ENCODE data around the gene LKAAEAR1. TPM values are rescaled to one million over a fixed set of nuclear protein-coding genes. Genes with fewer than 3 reads are reported as not detected.

Gene LKAAEAR1
- polyA plus RNA-seq, 1 donor (not counting 4 experiments of a cell fraction or from before 2014, with no cell fraction given), result not detected

DNA sequence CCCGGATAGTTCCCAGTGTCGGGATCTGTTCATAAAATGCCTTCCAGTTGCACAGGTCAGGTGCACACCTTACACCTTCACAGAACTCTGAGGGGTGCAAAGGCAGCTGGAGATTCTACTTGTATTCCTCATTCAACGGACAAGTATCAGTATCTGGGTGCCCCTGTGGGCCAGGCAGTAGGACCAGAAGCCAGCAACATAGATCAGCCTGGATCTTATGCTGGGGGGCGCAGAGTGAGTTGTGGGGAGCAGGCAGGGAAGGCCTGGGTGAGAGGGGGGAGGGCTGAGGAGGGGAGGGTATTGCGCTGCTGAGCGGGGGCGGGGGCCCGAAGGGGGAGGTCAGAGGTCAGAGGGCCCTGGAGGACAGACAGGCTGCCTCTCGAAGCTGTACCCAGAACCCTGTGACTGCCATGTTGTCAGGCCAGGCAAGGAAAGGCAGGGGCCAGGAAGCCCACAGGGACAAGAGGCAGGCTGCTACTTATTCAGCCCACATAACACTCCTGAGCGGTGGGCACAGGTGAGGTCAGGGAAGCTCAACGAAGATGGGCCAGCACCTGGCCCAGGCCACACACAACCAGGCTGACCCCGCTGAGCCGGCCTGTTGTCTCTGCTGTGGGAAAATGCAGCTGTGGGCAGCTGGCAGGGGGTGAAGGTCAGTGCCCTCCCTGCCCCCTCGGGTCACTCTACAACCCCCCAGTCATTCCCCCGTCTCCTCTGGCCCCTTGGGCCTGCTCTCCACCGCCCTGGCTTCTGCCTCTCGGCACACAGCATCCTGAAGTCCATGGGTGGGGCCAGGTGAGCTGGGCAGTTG, 3.2 kb downstream of the LKAAEAR1 start:
- FAIRE-seq, result no peak
- dilution Hi-C loops (cut with MboI; ENCODE audit: extremely low pct_ligation_motif_present, low sequenced_read_pairs), result no loop called here
- H3K9ac ChIP-seq (ENCODE audit: control insufficient read depth, extremely low read depth, insufficient read depth, low read length), result no peak overlapping the region

DNA sequence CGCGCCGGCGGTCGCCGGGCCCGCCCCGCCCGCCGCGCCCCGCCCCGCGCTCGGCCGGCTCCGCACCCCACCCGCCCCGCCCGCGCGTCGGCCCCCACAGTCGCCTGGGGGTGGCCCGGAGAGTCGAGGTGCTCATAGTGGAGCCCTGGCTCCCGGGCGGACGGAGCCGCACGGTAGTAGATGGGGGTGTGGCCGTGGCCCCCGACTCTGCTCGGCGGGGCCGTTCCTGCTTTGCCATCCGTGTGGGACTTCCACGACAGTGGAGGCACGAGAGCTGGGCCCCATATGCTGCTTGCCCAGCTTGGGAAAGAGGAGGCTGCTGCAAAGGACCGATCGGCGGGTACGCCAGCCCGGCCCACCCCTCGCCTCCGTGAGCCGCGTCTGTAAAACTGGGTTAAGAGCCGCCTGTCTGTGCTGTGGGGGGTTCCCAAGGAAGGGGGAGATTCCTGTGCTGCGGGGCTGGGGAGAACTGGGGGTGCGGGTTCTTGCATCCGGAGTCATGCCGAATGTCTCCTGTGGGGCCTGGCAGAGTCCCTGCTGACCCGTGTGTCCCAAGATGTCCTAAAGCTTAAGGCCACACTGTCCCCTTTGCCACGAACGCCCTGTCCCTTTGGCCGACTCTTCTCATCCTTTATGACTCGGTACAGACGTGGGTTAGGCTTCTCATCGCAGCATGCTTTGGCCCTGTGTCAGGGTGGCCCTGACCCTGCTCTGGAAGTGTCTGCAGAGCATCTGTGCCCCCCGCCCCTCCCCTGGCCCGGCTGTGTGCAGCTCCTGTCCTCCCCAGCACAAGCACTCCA, 4.0 kb downstream of the LKAAEAR1 start, which contains the start of gene OPRL1:
Gene OPRL1 (plus strand): TSS at position 70 of the 800 bp plus-strand sequence. CDS start 12,639 bp downstream, outside the sequence.
- TF ChIP-seq, protein P1, sequence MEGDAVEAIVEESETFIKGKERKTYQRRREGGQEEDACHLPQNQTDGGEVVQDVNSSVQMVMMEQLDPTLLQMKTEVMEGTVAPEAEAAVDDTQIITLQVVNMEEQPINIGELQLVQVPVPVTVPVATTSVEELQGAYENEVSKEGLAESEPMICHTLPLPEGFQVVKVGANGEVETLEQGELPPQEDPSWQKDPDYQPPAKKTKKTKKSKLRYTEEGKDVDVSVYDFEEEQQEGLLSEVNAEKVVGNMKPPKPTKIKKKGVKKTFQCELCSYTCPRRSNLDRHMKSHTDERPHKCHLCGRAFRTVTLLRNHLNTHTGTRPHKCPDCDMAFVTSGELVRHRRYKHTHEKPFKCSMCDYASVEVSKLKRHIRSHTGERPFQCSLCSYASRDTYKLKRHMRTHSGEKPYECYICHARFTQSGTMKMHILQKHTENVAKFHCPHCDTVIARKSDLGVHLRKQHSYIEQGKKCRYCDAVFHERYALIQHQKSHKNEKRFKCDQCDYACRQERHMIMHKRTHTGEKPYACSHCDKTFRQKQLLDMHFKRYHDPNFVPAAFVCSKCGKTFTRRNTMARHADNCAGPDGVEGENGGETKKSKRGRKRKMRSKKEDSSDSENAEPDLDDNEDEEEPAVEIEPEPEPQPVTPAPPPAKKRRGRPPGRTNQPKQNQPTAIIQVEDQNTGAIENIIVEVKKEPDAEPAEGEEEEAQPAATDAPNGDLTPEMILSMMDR (optimal IDR thresholded peaks at IDR 0.05 in 1 of 3, IDR thresholded peaks at IDR 0.05 in 1 of 3, conservative IDR thresholded peaks at IDR 0.05 in 1 of 3; ENCODE audit: extremely low read depth in 1 of 3, insufficient read depth in 2 of 3, low read length in 3 of 3), result no peak
- peak; percentile 41 for TF ChIP-seq EZH2 (IDR thresholded peaks at IDR 0.05; ENCODE audit: low read length)
- peaks cover 2% of the 10 kb centered on the region for H3K79me2 ChIP-seq (ENCODE audit: control insufficient read depth, insufficient read depth, low read length)
- H3K4me3 ChIP-seq (ENCODE audit: control insufficient read depth in 2 of 3, extremely low read depth in 1 of 3, insufficient read depth in 2 of 3, low read depth in 1 of 3, low read length in 3 of 3), result peak within 1 kb of the TSS; percentile 78 to 93 (median 79)
- no peaks in the 10 kb centered on the region for H3K9me1 ChIP-seq (ENCODE audit: control insufficient read depth, extremely low read depth, insufficient read depth, low read length)
- H3K4me2 ChIP-seq (ENCODE audit: control insufficient read depth, extremely low read depth, insufficient read depth, low read depth, low read length), result peak within 1 kb of the TSS; percentile 97
- no peak for DNase-seq (ENCODE audit: low read depth, low spot score)
- dilution Hi-C loops (cut with MboI; ENCODE audit: extremely low pct_ligation_motif_present, low sequenced_read_pairs), result no loop called here
- no peaks in the 10 kb centered on the region for H3K9me3 ChIP-seq (ENCODE audit: control insufficient read depth, low read depth, low read length)
- H3K9ac ChIP-seq (ENCODE audit: control insufficient read depth, extremely low read depth, insufficient read depth, low read length), result peak within 1 kb of the TSS; percentile 72
- H3K27me3 ChIP-seq (ENCODE audit: control insufficient read depth, extremely low read depth, insufficient read depth, low read length), result peaks cover 33% of the 10 kb centered on the region
- peak within 1 kb of the TSS; percentile 30 for H2AFZ ChIP-seq (ENCODE audit: control insufficient read depth, low read length)
- no peak within 1 kb of the TSS for H3K27ac ChIP-seq (ENCODE audit: control insufficient read depth, insufficient read depth, low read length)
- no peak for FAIRE-seq
- H3K4me1 ChIP-seq (ENCODE audit: control insufficient read depth, extremely low read depth, insufficient read depth, low read length), result peaks cover 19% of the 10 kb centered on the region
- no peaks in the 10 kb centered on the region for H4K20me1 ChIP-seq (ENCODE audit: control insufficient read depth, extremely low read depth, insufficient read depth, low read length)
- H3K36me3 ChIP-seq (ENCODE audit: control insufficient read depth in 2 of 2, extremely low read depth in 1 of 2, insufficient read depth in 2 of 2, low read length in 2 of 2), result peaks cover 0 to 1% of the 10 kb centered on the region in 2 experiments

More for the DNA sequence above, 3.2 kb downstream of the LKAAEAR1 start:
- Histone ChIP-seq H3K4me2 (ENCODE audit: control insufficient read depth, extremely low read depth, insufficient read depth, low read depth, low read length) (no peak overlapping the region), H3K36me3 (ENCODE audit: control insufficient read depth in 2 of 2, extremely low read depth in 1 of 2, insufficient read depth in 2 of 2, low read length in 2 of 2) (peaks cover 0 to 1% of the 10 kb centered on the region in 2 experiments), H3K9me3 (ENCODE audit: control insufficient read depth, low read depth, low read length) (no peaks in the 10 kb centered on the region), H3K79me2 (ENCODE audit: control insufficient read depth, insufficient read depth, low read length) (peaks cover 2% of the 10 kb centered on the region), H3K27ac (ENCODE audit: control insufficient read depth, insufficient read depth, low read length) (no peak overlapping the region), H3K27me3 (ENCODE audit: control insufficient read depth, extremely low read depth, insufficient read depth, low read length) (peaks cover 40% of the 10 kb centered on the region), H3K9me1 (ENCODE audit: control insufficient read depth, extremely low read depth, insufficient read depth, low read length) (no peaks in the 10 kb centered on the region), H4K20me1 (ENCODE audit: control insufficient read depth, extremely low read depth, insufficient read depth, low read length) (no peaks in the 10 kb centered on the region), H2AFZ (ENCODE audit: control insufficient read depth, low read length) (no peak overlapping the region), H3K4me1 (ENCODE audit: control insufficient read depth, extremely low read depth, insufficient read depth, low read length) (peaks cover 19% of the 10 kb centered on the region), H3K4me3 (ENCODE audit: control insufficient read depth in 2 of 3, extremely low read depth in 1 of 3, insufficient read depth in 2 of 3, low read depth in 1 of 3, low read length in 3 of 3) (no peak overlapping the region)
- no peak for DNase-seq (ENCODE audit: low read depth, low spot score)
- TF ChIP-seq, protein P1 (optimal IDR thresholded peaks at IDR 0.05 in 1 of 3, IDR thresholded peaks at IDR 0.05 in 1 of 3, conservative IDR thresholded peaks at IDR 0.05 in 1 of 3; ENCODE audit: extremely low read depth in 1 of 3, insufficient read depth in 2 of 3, low read length in 3 of 3), result no peak
- TF ChIP-seq EZH2 (IDR thresholded peaks at IDR 0.05; ENCODE audit: low read length), result no peak
